Chondrocyte (in vitro differentiated cells): ENCODE results near the gene FAM120AOS. TPM values are rescaled to one million over a fixed set of nuclear protein-coding genes. Genes with fewer than 3 reads are reported as not detected.

Source experiments
- DNase-seq: peaks from one replicate; pipeline ENCODE4 v3.0.0; 2021; ENCODE audit warnings: mixed read lengths, low spot score
- H3K27ac Mint-ChIP-seq: one replicate; pipeline ENCODE4 v1.8.0; 2021; ENCODE audit warnings: mild to moderate bottlenecking, moderate library complexity, mixed read lengths; ENCODE audit not compliant: unreplicated experiment
- H3K27me3 Mint-ChIP-seq: 2 replicates; pipeline ENCODE4 v1.8.0; 2021; ENCODE audit warnings: low read depth, mixed read lengths
- H3K36me3 Mint-ChIP-seq: 2 replicates; pipeline ENCODE4 v1.8.0; 2021; ENCODE audit warnings: low read depth, mixed read lengths
- H3K4me1 Mint-ChIP-seq: 2 replicates; pipeline ENCODE4 v1.8.0; 2021; ENCODE audit warnings: low read depth, mild to moderate bottlenecking, mixed read lengths
- H3K4me3 Mint-ChIP-seq: one replicate; pipeline ENCODE4 v1.8.0; 2021; ENCODE audit warnings: mild to moderate bottlenecking, moderate library complexity, mixed read lengths; ENCODE audit not compliant: unreplicated experiment
- H3K9me3 Mint-ChIP-seq: 2 replicates; pipeline ENCODE4 v1.8.0; 2021; ENCODE audit warnings: low read depth, mixed read lengths
- long read RNA-seq: library from polyadenylated mRNA; stranded (forward); transcript quantifications from one replicate; pipeline ENCODE4 v2.0.0, GENCODE V29; 2021
- total RNA-seq: library from RNA; stranded (reverse); gene quantifications from 3 replicates; pipeline ENCODE4 v1.2.1, GENCODE V29; 2021
- TF ChIP-seq, protein P1 (sequence below): fragments of 200-600 bp; sonication (generic); IDR thresholded peaks from 2 replicates; pipeline ENCODE4 v1.5.0; 2021; ENCODE audit warnings: antibody characterized with exemption, mild to moderate bottlenecking, moderate library complexity

FAM120AOS gene
- 36.9 to 41.4 TPM (median 40.3 TPM) in 3 replicates for total RNA-seq
- long read RNA-seq, full-length matches to known transcripts: 80 of 91 reads
- long read RNA-seq, partial matches to known transcripts: 4 of 91 reads
- long read RNA-seq, other reads (novel, unspliced or antisense): 7 of 91 reads

- Mint-ChIP-seq H3K27ac (peak within 1 kb of the TSS; percentile 94), H3K36me3 (no peaks in the 10 kb centered on the region), H3K9me3 (no peaks in the 10 kb centered on the region), H3K4me3 (peak within 1 kb of the TSS; percentile 86), H3K4me1 (peaks cover 43% of the 10 kb centered on the region), H3K27me3 (no peaks in the 10 kb centered on the region)
- DNase-seq: peak; percentile 94
- TF ChIP-seq, protein P1, sequence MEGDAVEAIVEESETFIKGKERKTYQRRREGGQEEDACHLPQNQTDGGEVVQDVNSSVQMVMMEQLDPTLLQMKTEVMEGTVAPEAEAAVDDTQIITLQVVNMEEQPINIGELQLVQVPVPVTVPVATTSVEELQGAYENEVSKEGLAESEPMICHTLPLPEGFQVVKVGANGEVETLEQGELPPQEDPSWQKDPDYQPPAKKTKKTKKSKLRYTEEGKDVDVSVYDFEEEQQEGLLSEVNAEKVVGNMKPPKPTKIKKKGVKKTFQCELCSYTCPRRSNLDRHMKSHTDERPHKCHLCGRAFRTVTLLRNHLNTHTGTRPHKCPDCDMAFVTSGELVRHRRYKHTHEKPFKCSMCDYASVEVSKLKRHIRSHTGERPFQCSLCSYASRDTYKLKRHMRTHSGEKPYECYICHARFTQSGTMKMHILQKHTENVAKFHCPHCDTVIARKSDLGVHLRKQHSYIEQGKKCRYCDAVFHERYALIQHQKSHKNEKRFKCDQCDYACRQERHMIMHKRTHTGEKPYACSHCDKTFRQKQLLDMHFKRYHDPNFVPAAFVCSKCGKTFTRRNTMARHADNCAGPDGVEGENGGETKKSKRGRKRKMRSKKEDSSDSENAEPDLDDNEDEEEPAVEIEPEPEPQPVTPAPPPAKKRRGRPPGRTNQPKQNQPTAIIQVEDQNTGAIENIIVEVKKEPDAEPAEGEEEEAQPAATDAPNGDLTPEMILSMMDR: no peak
Measured at GRCh38 chr9:93453047-93453914, at the start of gene FAM120AOS. FAM120AOS (minus strand) TSS chr9:93453581; CDS start chr9:93452709, 872 bp downstream.

GRCh38 chr9:93501406-93501805 lies 48.0 kb upstream of the FAM120AOS start:
- H3K27me3 Mint-ChIP-seq: no peaks in the 10 kb centered on the region
- no peaks in the 10 kb centered on the region for H3K9me3 Mint-ChIP-seq
- peak overlapping the region; percentile 67 for H3K4me3 Mint-ChIP-seq
- H3K4me1 Mint-ChIP-seq: peaks cover 32% of the 10 kb centered on the region
- H3K36me3 Mint-ChIP-seq: peaks cover 21% of the 10 kb centered on the region
- TF ChIP-seq, protein P1: no peak
- peak overlapping the region; percentile 89 for H3K27ac Mint-ChIP-seq
- DNase-seq: no peak

- Mint-ChIP-seq H3K27ac (peak overlapping the region; percentile 89), H3K4me1 (peaks cover 29% of the 10 kb centered on the region), H3K27me3 (no peaks in the 10 kb centered on the region), H3K36me3 (peaks cover 24% of the 10 kb centered on the region), H3K4me3 (peak overlapping the region; percentile 67), H3K9me3 (no peaks in the 10 kb centered on the region)
- DNase-seq: no peak
- TF ChIP-seq, protein P1: no peak
Measured at GRCh38 chr9:93500571-93501298, 47.4 kb upstream of the FAM120AOS start.

- TF ChIP-seq, protein P1: no peak
- H3K27me3 Mint-ChIP-seq: no peaks in the 10 kb centered on the region
- no peak overlapping the region for H3K4me3 Mint-ChIP-seq
- no peak overlapping the region for H3K27ac Mint-ChIP-seq
- no peak for DNase-seq
- H3K36me3 Mint-ChIP-seq: peaks cover 25% of the 10 kb centered on the region
- H3K4me1 Mint-ChIP-seq: peaks cover 15% of the 10 kb centered on the region
- no peaks in the 10 kb centered on the region for H3K9me3 Mint-ChIP-seq
Measured at GRCh38 chr9:93496285-93496684, 42.9 kb upstream of the FAM120AOS start.

DNA sequence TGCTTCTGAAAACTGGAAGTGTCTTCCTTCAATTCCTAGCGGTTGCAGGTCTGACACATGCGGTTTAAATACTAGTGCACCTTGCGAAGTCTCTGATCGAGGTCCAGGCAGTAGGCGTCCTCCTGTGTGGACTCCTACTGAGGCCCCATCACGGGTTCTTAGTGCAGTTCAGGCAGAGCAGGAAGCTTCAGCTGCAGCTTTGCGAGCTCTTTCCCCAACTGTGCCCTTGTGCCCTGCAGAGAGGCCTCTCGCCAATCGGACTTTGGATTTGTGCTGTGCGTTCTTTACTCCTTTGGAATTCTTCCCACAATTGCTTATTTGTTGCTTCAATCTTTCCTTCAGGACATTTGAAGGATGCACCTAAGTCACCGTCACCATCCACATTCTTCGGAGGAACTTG lies 40.6 kb upstream of the FAM120AOS start:
- Mint-ChIP-seq H3K27ac (no peak overlapping the region), H3K36me3 (peaks cover 19% of the 10 kb centered on the region), H3K4me1 (peaks cover 14% of the 10 kb centered on the region), H3K9me3 (no peaks in the 10 kb centered on the region), H3K4me3 (no peak overlapping the region), H3K27me3 (no peaks in the 10 kb centered on the region)
- DNase-seq: no peak
- TF ChIP-seq, protein P1: no peak
